T-helper 2 cell treated with Interferon-gamma antibody and Interleukin-4, amounts not matched to agents 5 μg/mL and 100 μg/mL, for 36 hours (primary cell): ENCODE data around the gene MITD1.
A peak's percentile ranks its signal among the peaks of the same experiment; 100 is the strongest.

ENCODE experiments used
- DNase-seq: peaks from one replicate; pipeline ENCODE4 v3.0.0; 2021; ENCODE audit warnings: low spot score
- H3K27ac Mint-ChIP-seq: one replicate; pipeline ENCODE4 v1.8.0; 2021; ENCODE audit warnings: mild to moderate bottlenecking, mixed read lengths
- H3K27me3 Mint-ChIP-seq: one replicate; pipeline ENCODE4 v1.8.0; 2021; ENCODE audit warnings: low read depth, mixed read lengths
- H3K36me3 Mint-ChIP-seq: one replicate; pipeline ENCODE4 v1.8.0; 2021; ENCODE audit warnings: low read depth, mixed read lengths
- H3K4me1 Mint-ChIP-seq: one replicate; pipeline ENCODE4 v1.8.0; 2021; ENCODE audit warnings: low read depth, mixed read lengths
- H3K4me3 Mint-ChIP-seq: one replicate; pipeline ENCODE4 v1.8.0; 2022; ENCODE audit warnings: mild to moderate bottlenecking, moderate library complexity, mixed read lengths
- H3K9me3 Mint-ChIP-seq: one replicate; pipeline ENCODE4 v1.8.0; 2021; ENCODE audit warnings: mixed read lengths

MITD1 gene

DNA sequence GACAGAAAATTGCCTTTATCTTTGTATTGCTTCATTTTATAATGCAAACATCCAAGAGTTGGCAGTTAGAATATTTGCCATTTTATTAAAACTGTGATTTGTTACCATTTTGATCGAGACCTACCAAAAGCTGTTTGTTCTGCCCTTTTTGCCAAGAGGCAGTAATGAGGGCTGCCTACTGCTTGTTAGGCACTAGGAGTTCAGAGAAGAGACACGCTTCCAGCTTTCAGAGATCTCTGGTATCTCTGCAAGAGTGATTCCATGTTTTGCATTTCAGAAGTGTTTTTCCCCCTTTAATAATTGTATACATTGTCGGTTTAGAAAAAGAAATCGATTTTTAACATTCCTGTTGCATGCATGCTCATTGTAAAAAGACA is 754 bp upstream of the MITD1 start:
- peak overlapping the region; percentile 99 for H3K4me3 Mint-ChIP-seq
- peaks cover 39% of the 10 kb centered on the region for H3K4me1 Mint-ChIP-seq
- H3K36me3 Mint-ChIP-seq, result peaks cover 22% of the 10 kb centered on the region
- no peaks in the 10 kb centered on the region for H3K9me3 Mint-ChIP-seq
- no peaks in the 10 kb centered on the region for H3K27me3 Mint-ChIP-seq
- H3K27ac Mint-ChIP-seq, result peak overlapping the region; percentile 96
- DNase-seq, result no peak

DNA sequence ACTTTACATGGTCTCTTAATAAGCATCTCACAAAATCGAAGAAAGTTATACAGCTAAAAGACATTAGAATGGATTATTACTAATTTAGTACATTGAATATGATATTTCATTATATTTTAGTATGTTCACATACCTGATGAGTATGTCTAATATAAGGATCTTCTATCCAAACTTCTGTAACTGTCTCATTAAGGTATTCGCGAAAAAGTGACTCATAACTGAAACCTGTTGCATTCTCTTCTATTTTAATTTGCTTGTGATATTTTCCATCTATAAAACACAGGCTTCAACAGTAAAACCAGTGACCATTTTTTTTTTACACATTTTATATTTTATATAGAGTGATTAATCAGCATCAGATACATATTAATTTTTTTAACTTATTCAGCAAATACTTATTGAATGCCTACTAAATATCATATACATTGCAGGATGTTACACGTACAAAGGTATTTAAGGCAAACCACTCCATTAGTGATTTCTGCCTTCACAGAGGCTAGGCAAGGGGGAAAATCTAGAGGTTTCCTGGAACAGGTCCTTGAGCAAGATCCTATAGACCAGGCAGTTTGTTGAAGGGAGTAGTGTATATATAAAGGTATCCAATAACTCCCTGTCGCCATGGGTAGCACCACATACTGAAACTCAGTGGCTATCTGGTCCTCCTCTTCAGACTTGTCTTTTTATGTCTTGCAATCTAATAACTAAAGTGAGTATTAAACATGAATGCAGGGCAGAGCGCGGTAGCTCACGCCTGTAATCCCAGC is 9.3 kb downstream of the MITD1 start:
- no peak overlapping the region for H3K27ac Mint-ChIP-seq
- peaks cover 17% of the 10 kb centered on the region for H3K4me1 Mint-ChIP-seq
- peaks cover 41% of the 10 kb centered on the region for H3K36me3 Mint-ChIP-seq
- no peak for DNase-seq
- no peak overlapping the region for H3K4me3 Mint-ChIP-seq
- no peaks in the 10 kb centered on the region for H3K9me3 Mint-ChIP-seq
- no peaks in the 10 kb centered on the region for H3K27me3 Mint-ChIP-seq

DNA sequence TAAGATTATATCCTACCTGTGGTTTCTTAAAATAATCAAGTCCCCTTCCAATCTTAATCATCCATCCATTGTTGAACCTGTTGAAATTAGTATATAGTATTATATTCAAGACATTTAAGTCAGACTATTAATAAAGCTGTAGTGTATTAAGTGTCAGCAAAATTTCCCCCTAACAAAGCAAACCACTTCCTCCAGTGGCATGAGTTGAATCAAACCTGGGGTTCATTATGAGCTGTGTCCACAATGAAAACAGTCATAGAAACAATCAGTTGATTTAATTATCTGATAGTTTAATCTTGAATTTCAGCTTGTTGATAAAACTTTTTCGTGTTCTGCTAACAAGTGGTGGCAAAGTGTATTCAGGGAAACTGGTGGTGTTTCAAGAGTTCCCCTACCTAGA is 11.3 kb downstream of the MITD1 start:
- no peaks in the 10 kb centered on the region for H3K9me3 Mint-ChIP-seq

DNA sequence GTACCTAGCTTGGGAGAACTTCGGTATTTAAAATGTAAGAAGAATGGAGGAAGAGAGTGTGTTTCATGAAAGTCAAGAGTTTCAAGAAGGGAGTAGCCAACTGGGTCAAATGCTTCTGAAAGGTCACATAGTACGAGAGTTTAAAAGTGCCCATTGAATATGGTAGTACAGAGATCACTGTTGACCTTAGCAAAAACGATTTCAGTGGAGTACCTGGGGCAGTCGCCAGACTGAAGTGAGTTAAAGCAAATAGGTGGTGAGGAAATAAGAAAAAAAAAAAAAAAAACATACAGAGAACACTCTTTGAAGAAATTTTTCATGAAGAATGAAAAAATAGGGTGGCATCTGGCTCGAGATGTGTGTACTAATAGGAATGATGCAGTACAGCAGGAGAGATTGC is 14.6 kb downstream of the MITD1 start:
- Mint-ChIP-seq H3K27me3 (no peaks in the 10 kb centered on the region), H3K4me1 (peaks cover 11% of the 10 kb centered on the region), H3K36me3 (peaks cover 44% of the 10 kb centered on the region), H3K4me3 (no peak overlapping the region), H3K9me3 (no peaks in the 10 kb centered on the region), H3K27ac (no peak overlapping the region)
- no peak for DNase-seq

More for the DNA sequence above, 11.3 kb downstream of the MITD1 start:
- H3K4me3 Mint-ChIP-seq, result no peak overlapping the region
- H3K27me3 Mint-ChIP-seq, result no peaks in the 10 kb centered on the region
- peaks cover 11% of the 10 kb centered on the region for H3K4me1 Mint-ChIP-seq
- DNase-seq, result no peak
- peaks cover 45% of the 10 kb centered on the region for H3K36me3 Mint-ChIP-seq
- peak overlapping the region; percentile 20 for H3K27ac Mint-ChIP-seq

DNA sequence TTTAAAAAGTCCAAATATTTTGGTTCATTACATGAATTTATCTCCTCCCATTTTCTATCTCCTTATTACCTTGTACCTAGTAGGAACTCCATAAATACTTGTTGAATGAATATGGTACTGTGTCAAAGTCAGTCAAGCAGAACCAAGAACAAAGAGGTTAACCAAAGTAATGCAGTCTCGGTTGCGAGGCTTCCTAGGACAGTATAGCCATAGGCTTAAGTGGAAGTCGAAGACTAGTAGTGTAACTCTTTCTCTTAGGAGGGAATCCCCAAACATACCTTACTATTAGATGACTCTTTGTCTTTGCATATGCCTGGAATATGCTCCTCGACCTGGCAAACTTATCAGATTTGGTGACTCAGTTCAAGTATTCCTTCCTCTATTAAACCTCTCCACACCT is 21.3 kb downstream of the MITD1 start:
- Mint-ChIP-seq H3K27me3 (no peaks in the 10 kb centered on the region), H3K27ac (no peak overlapping the region), H3K9me3 (no peaks in the 10 kb centered on the region), H3K36me3 (peaks cover 37% of the 10 kb centered on the region), H3K4me1 (peaks cover 12% of the 10 kb centered on the region), H3K4me3 (no peak overlapping the region)
- no peak for DNase-seq

DNA sequence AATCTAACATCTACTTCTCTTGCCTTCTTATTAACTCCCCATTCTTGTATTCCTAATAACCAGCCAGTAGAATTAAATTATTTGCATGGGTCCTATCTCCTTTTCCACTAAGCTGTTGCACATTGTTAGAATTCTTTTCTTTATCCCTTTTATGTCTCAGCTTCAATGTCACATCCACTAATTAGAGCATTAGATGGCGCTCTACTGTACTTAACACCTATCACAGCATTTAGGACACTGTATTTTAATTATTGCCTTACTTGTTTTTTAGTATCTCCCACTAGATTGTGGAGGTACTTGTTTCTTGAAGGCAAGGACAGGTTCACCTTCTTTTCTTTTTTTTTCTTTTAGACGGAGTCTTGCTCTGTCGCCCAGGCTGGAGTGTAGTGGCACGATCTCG is 22.3 kb downstream of the MITD1 start:
- H3K36me3 Mint-ChIP-seq, result peaks cover 34% of the 10 kb centered on the region
- no peak overlapping the region for H3K27ac Mint-ChIP-seq

DNA sequence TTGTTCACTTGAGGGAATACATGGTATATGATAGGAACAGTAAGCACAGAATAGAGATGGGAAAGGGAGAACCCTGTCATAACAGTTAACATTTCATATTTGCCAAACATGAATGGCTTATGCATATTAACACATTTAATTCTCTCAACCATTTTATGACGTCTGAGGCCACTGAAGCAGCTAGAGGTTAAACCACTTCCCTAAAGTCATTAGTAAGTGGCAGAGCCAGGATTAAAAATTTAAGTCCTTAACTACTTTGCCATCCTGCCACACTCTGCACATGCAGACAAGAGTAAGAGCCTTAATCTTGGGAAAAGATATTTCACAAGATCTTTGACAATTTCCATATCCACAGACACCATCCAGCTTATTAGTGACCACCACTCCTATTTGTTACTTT is 24.0 kb downstream of the MITD1 start:
- Mint-ChIP-seq H3K27me3 (no peaks in the 10 kb centered on the region), H3K27ac (no peak overlapping the region), H3K9me3 (no peaks in the 10 kb centered on the region), H3K36me3 (peaks cover 27% of the 10 kb centered on the region), H3K4me1 (peaks cover 12% of the 10 kb centered on the region), H3K4me3 (peak overlapping the region; percentile 87)
- no peak for DNase-seq

More for the DNA sequence above, 22.3 kb downstream of the MITD1 start:
- H3K9me3 Mint-ChIP-seq, result no peaks in the 10 kb centered on the region
- no peak overlapping the region for H3K4me3 Mint-ChIP-seq
- H3K4me1 Mint-ChIP-seq, result peaks cover 12% of the 10 kb centered on the region
- no peak for DNase-seq
- no peaks in the 10 kb centered on the region for H3K27me3 Mint-ChIP-seq

DNA sequence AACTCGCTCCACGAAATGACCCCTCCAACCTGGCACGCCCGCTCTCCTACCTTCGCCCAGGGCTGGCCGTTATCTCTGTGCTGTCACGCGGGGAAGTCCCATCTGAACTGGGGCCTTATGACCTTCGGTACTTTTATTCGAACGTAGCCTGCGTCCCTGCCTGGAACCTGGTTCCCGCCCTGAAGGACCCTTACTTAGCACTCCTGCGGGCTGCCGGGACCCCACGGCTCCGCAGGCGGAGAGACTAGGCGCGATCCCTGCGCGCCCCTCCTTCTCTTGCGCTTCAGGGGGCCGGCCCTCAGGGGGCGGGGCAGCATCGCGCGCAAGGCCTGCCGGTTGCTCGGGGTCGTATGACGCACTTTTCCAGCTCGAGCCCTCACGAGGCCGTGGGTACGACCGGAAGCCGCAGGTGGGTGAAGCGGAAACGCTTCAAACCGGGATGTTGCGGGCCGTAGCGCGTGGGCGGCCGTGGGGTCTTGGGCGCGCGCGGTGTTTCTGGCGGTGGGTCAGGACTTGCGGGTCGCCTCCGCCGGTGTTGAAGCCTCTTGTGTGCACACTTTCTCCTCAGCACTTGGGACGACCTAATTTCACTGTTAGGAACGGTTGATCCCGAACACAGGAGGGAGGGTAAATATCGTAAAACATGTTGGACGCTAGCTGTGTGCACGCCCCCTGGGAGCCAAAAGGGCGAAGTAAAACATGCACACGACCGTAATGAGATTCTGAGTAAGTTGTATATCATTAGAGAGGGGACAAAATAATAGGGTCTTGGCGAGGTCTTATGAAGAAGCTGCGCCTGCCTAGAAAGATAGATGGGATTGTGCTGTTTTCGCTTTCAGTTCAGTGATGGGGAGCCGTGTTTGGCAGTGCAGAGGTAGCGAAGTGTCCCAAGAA is 26.0 kb downstream of the MITD1 start, which contains the start of the genes LIPT1 and TSGA10:
TSS of gene LIPT1 (plus strand) at position 325 of the 894 bp plus-strand sequence. CDS start 6,991 bp downstream, outside the sequence.
TSS of gene TSGA10 (minus strand) at position 300 of the 894 bp plus-strand sequence. CDS start 45,503 bp downstream, outside the sequence.
- peaks cover 15% of the 10 kb centered on the region for H3K4me1 Mint-ChIP-seq
- DNase-seq, result peak; percentile 95
- peaks cover 24% of the 10 kb centered on the region for H3K36me3 Mint-ChIP-seq
- H3K9me3 Mint-ChIP-seq, result no peaks in the 10 kb centered on the region
- peak within 1 kb of the TSS; percentile 87 for H3K4me3 Mint-ChIP-seq
- H3K27me3 Mint-ChIP-seq, result no peaks in the 10 kb centered on the region
- peak within 1 kb of the TSS; percentile 86 for H3K27ac Mint-ChIP-seq

DNA sequence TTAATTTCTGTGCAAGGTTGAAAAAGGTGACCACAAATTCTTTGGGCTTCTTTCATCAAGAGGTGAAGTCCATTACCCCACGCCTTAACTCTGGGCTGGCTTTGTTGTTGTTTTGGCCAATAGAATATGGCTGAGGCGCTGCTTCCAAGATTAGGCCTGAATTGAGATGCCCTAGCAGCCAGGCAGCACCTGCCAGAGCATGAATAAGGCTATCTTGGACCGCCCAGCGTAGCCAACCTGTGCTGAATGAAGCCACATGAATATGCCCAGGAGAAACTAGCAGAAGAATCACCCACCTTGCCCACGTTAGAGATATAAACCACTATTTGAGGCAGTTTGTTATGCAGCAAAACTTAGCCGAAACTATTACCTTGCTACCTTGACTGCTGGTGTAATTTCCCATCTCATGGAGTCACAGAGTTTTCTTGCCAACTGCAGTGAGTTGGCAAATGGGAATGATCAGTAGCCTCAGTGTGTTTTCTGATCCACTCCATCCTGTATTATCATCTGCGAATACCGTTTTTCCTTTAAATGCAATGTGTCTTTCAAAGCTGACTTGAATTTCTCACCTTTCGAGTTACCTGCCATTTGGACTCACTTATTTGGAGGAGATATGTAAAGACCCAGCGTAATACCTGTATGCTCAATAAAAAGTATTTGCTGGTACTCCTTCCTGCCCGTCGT is 26.8 kb downstream of the MITD1 start:
- Mint-ChIP-seq H3K4me1 (peaks cover 15% of the 10 kb centered on the region), H3K4me3 (peak overlapping the region; percentile 87), H3K9me3 (no peaks in the 10 kb centered on the region), H3K27me3 (no peaks in the 10 kb centered on the region), H3K36me3 (peaks cover 17% of the 10 kb centered on the region), H3K27ac (peak overlapping the region; percentile 86)
- DNase-seq, result no peak

DNA sequence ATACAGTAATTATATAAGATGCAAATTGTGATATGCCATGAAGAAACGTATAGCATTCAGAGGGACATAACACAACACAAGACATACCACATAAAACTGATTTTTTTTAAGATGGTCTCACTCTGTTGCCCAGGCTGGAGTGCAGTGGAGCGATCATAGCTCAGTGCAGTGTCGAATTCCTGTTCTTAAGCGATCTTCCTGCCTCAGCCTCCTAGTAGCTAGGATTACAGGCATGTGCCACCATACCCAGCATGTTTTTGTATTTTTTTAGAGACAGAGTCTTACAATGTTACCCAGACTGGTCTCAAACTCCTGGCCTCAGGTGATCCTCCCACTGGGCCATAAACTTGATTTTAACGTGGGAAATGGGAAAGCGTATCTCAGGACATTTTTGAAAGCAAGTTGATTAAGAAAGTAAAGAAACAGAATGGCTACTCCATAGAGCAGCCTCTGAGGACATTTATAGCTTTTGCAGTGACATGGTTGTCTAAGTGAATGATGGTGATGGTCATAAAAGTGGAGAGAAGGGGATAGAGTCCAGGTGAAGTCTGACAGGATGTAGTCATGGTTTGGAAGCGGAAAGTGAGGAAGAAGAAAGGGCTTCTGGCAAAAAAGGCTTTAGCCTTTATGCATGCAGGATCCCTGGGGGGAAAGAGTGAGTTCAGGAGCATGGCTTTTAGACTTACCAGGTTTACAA is 28.5 kb downstream of the MITD1 start:
- no peaks in the 10 kb centered on the region for H3K27me3 Mint-ChIP-seq
- H3K4me1 Mint-ChIP-seq, result peaks cover 13% of the 10 kb centered on the region
- DNase-seq, result no peak
- no peak overlapping the region for H3K27ac Mint-ChIP-seq
- peaks cover 12% of the 10 kb centered on the region for H3K36me3 Mint-ChIP-seq
- H3K9me3 Mint-ChIP-seq, result no peaks in the 10 kb centered on the region
- no peak overlapping the region for H3K4me3 Mint-ChIP-seq

DNA sequence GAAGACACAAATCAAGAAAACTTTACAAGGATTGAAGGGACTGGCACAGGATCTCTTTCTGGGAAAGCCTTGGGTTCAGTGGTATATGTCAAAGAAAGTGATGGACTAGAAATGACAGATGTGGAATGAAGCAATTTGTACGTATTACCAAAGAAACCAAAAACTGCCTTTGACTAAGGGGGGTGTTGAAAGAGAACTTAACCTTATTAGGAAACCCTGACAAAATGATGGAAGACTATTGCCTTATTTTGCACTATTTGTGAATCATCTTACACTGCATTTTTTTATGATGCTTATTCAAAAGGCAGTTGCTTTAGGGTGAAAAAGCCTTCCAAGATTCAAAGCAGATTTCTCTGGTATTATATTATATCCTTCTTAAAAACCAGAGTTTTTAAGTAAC is 30.2 kb downstream of the MITD1 start:
- no peak overlapping the region for H3K4me3 Mint-ChIP-seq
- peaks cover 5% of the 10 kb centered on the region for H3K4me1 Mint-ChIP-seq
- H3K9me3 Mint-ChIP-seq, result no peaks in the 10 kb centered on the region
- no peaks in the 10 kb centered on the region for H3K27me3 Mint-ChIP-seq
- DNase-seq, result no peak
- H3K36me3 Mint-ChIP-seq, result peaks cover 3% of the 10 kb centered on the region
- no peak overlapping the region for H3K27ac Mint-ChIP-seq

DNA sequence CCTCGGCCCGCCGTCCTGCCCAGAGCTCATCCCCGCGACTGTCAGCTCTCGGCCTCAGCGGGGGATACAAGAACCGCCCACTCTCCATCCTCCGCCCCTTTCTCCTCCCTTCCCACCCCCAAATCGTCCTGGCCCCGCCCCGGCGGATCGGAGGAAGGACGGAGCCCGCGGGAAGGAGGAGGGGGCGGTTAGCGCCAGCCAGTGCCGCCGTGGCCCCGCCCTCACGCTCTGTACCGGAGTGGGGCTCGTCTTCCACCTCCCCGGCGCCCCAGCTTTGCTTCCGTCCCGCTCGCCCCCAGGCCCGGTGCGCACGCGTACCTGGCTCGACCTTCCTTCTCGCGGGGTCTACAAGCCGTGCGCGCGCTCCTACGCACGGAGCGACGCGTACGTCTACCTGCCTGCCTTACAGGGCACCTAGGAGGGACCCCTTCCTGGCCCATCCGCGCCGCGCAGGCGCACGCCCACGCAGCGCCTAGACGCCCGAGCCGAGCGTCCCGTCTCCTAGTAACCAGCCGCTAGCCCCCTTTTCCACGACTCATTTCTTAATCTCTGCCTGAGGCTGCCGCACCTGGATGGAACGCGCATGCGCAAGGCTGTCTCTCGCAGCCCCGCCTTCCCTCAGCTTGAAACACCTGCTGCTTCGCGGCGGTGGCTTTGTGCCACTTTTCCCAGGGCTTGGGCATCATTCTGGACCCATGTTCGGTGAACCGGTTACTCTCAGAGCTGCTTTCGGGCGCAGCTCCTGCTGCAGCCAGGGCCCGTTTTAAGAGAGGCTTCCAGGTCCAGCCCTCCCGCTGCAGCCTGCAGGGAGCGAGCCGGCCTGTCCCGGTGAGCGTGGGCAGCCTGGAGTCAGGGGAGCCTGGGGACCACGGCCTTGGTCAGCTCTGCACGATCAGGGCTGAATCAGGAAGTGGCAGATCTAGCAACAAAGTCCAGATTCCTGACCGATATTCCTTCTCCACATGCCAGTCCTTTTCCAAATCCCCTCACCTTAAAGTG is 39.4 kb downstream of the MITD1 start, which contains the start of gene C2orf15:
TSS of gene C2orf15 (plus strand) at position 598 of the 999 bp plus-strand sequence. CDS start 8,852 bp downstream, outside the sequence.
- Mint-ChIP-seq H3K36me3 (no peaks in the 10 kb centered on the region), H3K9me3 (no peaks in the 10 kb centered on the region), H3K4me1 (peaks cover 6% of the 10 kb centered on the region), H3K4me3 (peak within 1 kb of the TSS; percentile 93), H3K27ac (peak within 1 kb of the TSS; percentile 79), H3K27me3 (peaks cover 25% of the 10 kb centered on the region)
- DNase-seq, result peak; percentile 93
